Right ventricle myocardium superior (tissue), 1 donor: ENCODE results near the gene HMGCL. TPM values are rescaled to one million over a fixed set of nuclear protein-coding genes. Genes with fewer than 3 reads are reported as not detected.
"Not testable (repeated sequence)": the region's sequence is repeated elsewhere in the genome, so short reads cannot be mapped to it uniquely, and the experiment has no call there.

Experiments used
- ATAC-seq: fragments of 200-7000 bp; cut with Tn5 transposase; one replicate; pipeline ENCODE4 v1.9.1; 2020; ENCODE audit warnings: mild to moderate bottlenecking; ENCODE audit not compliant: poor library complexity
- DNase-seq: peaks from one replicate; pipeline ENCODE4 v3.0.0-alpha.2; 2020
- intact Hi-C: fragments of 100-400 bp; cut with DNase I; formaldehyde crosslinking; loops from one replicate; pipeline ENCODE4 v1.11.2; 2022
- total RNA-seq: library from RNA; stranded (reverse); fragmentation: NEBNext Ultra II Directional; extraction: Animal tissue kit (Norgen Biotek cat#: 25700); gene quantifications from one replicate; pipeline ENCODE4 v1.2.1, GENCODE V29; 2021
- donor health status: DM: no; HTN: yes; CAD: no; lungs with severe emphysema.

HMGCL gene
- total RNA-seq, 1 donor from 2014 or later = 34.3 TPM

- ATAC-seq, DNase-seq, intact Hi-C loops: not testable (repeated sequence)
These were observed 22.4 kb downstream of the HMGCL start for GRCh38 chr1:23802809-23803342.

DNA sequence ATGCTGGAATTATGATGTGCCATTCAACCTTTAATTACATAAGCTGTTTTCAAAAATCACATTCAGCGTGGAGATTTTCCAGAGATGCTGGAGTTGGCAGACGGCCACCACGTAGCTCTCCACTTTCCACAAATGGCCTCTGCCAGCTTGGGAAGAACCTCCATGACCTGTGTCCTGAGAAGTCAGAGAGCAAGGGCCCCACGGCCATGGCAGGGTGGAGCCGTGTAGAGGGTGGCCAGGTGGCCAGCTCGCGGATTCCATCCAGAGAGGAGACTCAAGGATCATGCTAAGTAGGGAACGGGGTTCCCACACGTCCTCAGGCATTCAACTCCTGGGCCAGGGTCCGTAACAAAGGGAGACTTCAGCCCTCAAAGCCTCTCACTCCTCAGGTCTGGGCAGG lies 23.4 kb downstream of the HMGCL start:
- intact Hi-C loops = no loop called here
- no peak for DNase-seq
- no peak for ATAC-seq

DNA sequence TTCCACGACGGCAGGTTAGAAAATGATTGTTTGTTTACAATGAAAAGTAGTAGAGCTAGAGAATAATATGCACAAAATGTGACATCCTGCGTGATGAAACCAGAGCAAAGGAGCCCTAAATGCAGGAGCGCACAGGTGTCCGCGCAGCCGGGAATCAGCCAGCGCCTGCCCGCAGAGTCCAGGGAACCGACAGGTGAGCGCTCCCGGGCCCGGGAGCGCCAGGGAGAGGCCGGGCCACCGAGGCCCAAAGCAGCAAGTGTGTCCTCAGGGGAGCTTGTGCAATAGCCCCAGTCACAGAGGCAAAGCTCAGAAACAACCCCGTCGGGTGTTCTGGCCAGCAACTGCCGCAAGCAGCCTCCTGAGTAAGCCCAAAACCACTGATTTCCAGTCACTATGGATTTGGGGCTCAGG lies 23.9 kb downstream of the HMGCL start:
- ATAC-seq (no peak), DNase-seq (no peak)
- intact Hi-C loops = no loop called here

- DNase-seq (peak; percentile 98), ATAC-seq (peak; percentile 97)
- intact Hi-C loops = no loop called here
These were observed 24.6 kb downstream of the HMGCL start, which contains the start of gene GALE for GRCh38 chr1:23800400-23801337. Gene GALE, minus strand, starts transcription at chr1:23800754. Its CDS starts 1,747 bp downstream, at chr1:23799007.

- ATAC-seq (peak; percentile 42), DNase-seq (peak; percentile 59)
- intact Hi-C loops = no loop called here
These were observed 25.4 kb downstream of the HMGCL start for GRCh38 chr1:23799570-23800399.

- ATAC-seq (no peak), DNase-seq (no peak)
- intact Hi-C loops = no loop called here
These were observed 26.0 kb downstream of the HMGCL start for GRCh38 chr1:23799255-23799569.

GRCh38 chr1:23798662-23799142 lies 26.5 kb downstream of the HMGCL start:
- intact Hi-C loops = no loop called here
- ATAC-seq (no peak), DNase-seq (no peak)

DNA sequence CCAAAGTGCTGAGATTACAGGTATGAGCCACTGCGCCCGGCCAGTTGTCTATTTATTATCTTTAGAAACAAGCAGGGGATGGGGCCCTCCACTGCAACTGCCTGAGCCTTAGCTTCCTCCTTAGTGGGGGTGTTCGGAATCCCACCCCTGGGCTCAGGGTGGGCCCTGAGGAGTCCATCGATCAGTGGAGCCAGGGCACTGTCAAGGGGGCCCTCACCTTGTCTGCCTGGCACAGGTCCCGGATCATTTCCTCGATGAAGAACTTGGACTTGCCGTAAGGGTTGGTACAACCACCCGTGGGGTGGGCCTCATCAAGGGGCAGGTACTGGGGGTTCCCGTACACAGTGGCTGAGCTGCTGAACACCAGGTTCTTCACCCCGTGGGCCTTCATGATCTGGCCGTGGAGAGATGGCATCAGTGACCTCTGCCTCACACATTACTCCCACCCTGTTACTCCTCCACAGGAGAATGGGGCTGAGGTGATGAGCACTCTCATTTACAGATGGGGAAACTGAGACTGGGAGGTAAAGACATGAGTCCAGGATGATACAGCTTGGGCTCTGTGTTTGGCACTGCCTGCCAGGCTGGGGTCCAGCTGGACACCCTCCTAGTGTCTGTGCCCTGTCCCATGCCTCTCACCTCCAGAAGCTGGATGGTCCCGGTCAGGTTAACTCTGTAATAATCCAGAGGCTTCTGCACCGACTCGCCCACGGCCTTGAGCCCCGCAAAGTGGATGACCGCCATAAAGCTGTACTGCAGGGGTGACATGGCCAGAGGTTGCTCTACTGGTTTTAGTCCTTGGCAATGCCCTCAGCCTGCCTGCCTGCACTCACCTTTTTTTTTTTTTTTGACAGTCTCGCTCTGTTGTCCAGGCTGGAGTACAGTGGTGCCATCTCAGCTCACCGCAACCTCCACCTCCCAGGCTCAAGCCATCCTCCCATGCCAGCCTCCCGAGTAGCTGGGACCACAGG lies 27.5 kb downstream of the HMGCL start:
- DNase-seq (no peak), ATAC-seq (no peak)
- intact Hi-C loops = no loop called here

DNA sequence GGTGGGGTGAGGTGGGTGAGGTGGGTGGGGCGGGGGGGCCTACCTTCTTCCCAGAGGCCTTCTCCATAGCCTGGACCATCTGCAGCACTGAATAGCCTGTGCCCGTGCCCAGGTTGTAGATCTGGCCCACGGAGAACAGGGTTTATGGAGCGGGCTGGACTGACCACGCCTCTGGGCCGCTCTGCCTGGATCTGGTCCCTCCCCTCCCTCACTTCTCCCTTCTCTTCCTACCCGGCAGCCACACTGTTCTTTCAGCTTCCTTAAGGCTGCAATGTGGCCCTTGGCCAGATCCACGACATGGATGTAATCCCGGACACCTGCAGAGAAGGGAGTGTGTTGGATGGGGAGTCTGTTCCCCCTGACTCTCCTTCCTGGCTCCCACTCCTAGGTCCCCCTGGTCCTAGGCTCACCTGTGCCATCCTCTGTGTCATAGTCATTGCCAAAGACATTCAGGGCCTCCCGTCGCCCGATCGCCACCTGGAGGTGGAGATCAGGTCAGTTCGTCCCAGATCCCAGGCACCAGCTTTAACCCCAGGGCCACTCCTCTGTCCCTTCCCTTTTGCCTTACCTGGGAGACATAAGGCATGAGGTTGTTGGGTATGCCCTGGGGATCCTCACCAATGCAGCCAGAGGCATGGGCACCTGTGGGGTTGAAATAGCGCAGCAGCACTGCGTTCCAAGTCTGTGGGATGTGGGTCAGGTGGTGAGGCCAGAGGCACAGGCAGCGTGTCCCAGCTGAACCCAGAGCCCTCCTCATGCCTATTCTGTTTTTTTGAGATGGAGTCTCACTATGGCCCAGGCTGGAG lies 28.6 kb downstream of the HMGCL start:
- no peak for ATAC-seq
- intact Hi-C loops = no loop called here
- DNase-seq = no peak

- ATAC-seq = no peak
- intact Hi-C loops = no loop called here
- no peak for DNase-seq
These were observed 29.4 kb downstream of the HMGCL start for GRCh38 chr1:23795676-23796465.

GRCh38 chr1:23794732-23795182 lies 30.5 kb downstream of the HMGCL start:
- DNase-seq, intact Hi-C loops, ATAC-seq: not testable (repeated sequence)

GRCh38 chr1:23793861-23794731 lies 31.1 kb downstream of the HMGCL start:
- intact Hi-C loops = no loop called here
- DNase-seq (no peak), ATAC-seq (no peak)

- peak; percentile 12 for ATAC-seq
- DNase-seq = no peak
- intact Hi-C loops = no loop called here
These were observed 32.0 kb downstream of the HMGCL start for GRCh38 chr1:23793018-23793781.

- no peak for DNase-seq
- no peak for ATAC-seq
- intact Hi-C loops = no loop called here
These were observed 32.9 kb downstream of the HMGCL start for GRCh38 chr1:23792151-23792945.
